ENCODE data around the gene TMEM45A. TPM values are rescaled to one million over a fixed set of nuclear protein-coding genes. Genes with fewer than 3 reads are reported as not detected.

The TMEM45A gene
- polyA plus RNA-seq, 1 of the 3 experiments (the other 2 are of a cell fraction): 6.4 TPM

GRCh38 chr3:100537646-100538338 lies 45.4 kb downstream of the TMEM45A start:
- H3K9me2 ChIP-seq: no peaks in the 10 kb centered on the region
- DNase-seq: no peak
- H3K4me2 ChIP-seq: no peak overlapping the region
- no peaks in the 10 kb centered on the region for H3K27me3 ChIP-seq (ENCODE audit: insufficient read depth)
- H3K4me3 ChIP-seq (ENCODE audit: low read depth in 2 of 2, low read length in 1 of 2): no peak overlapping the region
- H3K27ac ChIP-seq (ENCODE audit: low read depth in 2 of 2, low read length in 1 of 2): no peak overlapping the region
- no peaks in the 10 kb centered on the region for H3F3A ChIP-seq (replicated peaks; ENCODE audit: insufficient read depth)
- TF ChIP-seq USF2 (IDR thresholded peaks at IDR 0.05; ENCODE audit: borderline replicate concordance, low read depth, low read length) (no peak), NRF1 (IDR thresholded peaks at IDR 0.05; ENCODE audit: low read depth, low read length) (no peak)
- H3K36me3 ChIP-seq (replicated peaks in 1 of 2; ENCODE audit: control insufficient read depth in 1 of 2, insufficient read depth in 2 of 2, low read length in 1 of 2): no peaks in the 10 kb centered on the region
- H4K20me1 ChIP-seq (ENCODE audit: insufficient read depth): no peaks in the 10 kb centered on the region
- H3K9ac ChIP-seq: no peak overlapping the region
- 86% methylated on average over 5 of the region's 5 CpGs for WGBS (ENCODE audit: low lambda C conversion rate)
- H2AFZ ChIP-seq (ENCODE audit: low read depth): no peak overlapping the region
- H3K79me2 ChIP-seq (ENCODE audit: insufficient read depth): no peaks in the 10 kb centered on the region
- CTCF ChIA-PET: no interaction called here
- no peaks in the 10 kb centered on the region for H3K9me3 ChIP-seq
- peaks cover 13 to 15% of the 10 kb centered on the region in 2 experiments; a peak in 3 of 4 replicates for H3K4me1 ChIP-seq (ENCODE audit: control insufficient read depth in 1 of 2, insufficient read depth in 2 of 2, low read depth in 1 of 2, low read length in 1 of 2)
- POLR2A ChIA-PET: no interaction called here

- no peaks in the 10 kb centered on the region for H3K9me3 ChIP-seq
- DNase-seq: no peak
- H3K36me3 ChIP-seq (replicated peaks in 1 of 2; ENCODE audit: control insufficient read depth in 1 of 2, insufficient read depth in 2 of 2, low read length in 1 of 2): no peaks in the 10 kb centered on the region
- no peak overlapping the region for H3K4me3 ChIP-seq (ENCODE audit: low read depth in 2 of 2, low read length in 1 of 2)
- H3K9ac ChIP-seq: no peak overlapping the region
- no peaks in the 10 kb centered on the region for H3K9me2 ChIP-seq
- H2AFZ ChIP-seq (ENCODE audit: low read depth): no peak overlapping the region
- ChIA-PET CTCF (no interaction called here), POLR2A (no interaction called here)
- no peaks in the 10 kb centered on the region for H3K79me2 ChIP-seq (ENCODE audit: insufficient read depth)
- H3F3A ChIP-seq (replicated peaks; ENCODE audit: insufficient read depth): no peaks in the 10 kb centered on the region
- no peaks in the 10 kb centered on the region for H4K20me1 ChIP-seq (ENCODE audit: insufficient read depth)
- TF ChIP-seq TAF1 (IDR thresholded peaks at IDR 0.05; ENCODE audit: borderline replicate concordance, low read depth, low read length) (no peak), RAD21 (IDR thresholded peaks at IDR 0.05; ENCODE audit: low read length) (no peak), NRF1 (IDR thresholded peaks at IDR 0.05; ENCODE audit: low read depth, low read length) (no peak), PBX3 (IDR thresholded peaks at IDR 0.05) (no peak), YY1 (IDR thresholded peaks at IDR 0.05; ENCODE audit: low read depth) (no peak), USF1 (IDR thresholded peaks at IDR 0.05; ENCODE audit: borderline replicate concordance, low read depth) (no peak), SIN3A (IDR thresholded peaks at IDR 0.05; ENCODE audit: borderline replicate concordance, low read depth, low read length) (no peak), MEF2A (IDR thresholded peaks at IDR 0.05; ENCODE audit: borderline replicate concordance, low read depth) (no peak), ZBTB33 (IDR thresholded peaks at IDR 0.05; ENCODE audit: borderline replicate concordance, low read depth) (no peak), USF2 (IDR thresholded peaks at IDR 0.05; ENCODE audit: borderline replicate concordance, low read depth, low read length) (no peak), RXRA (IDR thresholded peaks at IDR 0.05; ENCODE audit: borderline replicate concordance, low read depth) (no peak), JUND (IDR thresholded peaks at IDR 0.05) (no peak), FOXM1 (IDR thresholded peaks at IDR 0.05; ENCODE audit: low read depth) (no peak), FOXJ3 (CRISPR knock-in tag; IDR thresholded peaks at IDR 0.05) (no peak)
- no peaks in the 10 kb centered on the region for H3K27me3 ChIP-seq (ENCODE audit: insufficient read depth)
- no peak overlapping the region for H3K27ac ChIP-seq (ENCODE audit: low read depth in 2 of 2, low read length in 1 of 2)
- H3K4me2 ChIP-seq: no peak overlapping the region
- 60% methylated on average over 1 of the region's 1 CpG for WGBS (ENCODE audit: low lambda C conversion rate)
- H3K4me1 ChIP-seq (ENCODE audit: control insufficient read depth in 1 of 2, insufficient read depth in 2 of 2, low read depth in 1 of 2, low read length in 1 of 2): peaks cover 10% of the 10 kb centered on the region in 2 experiments; a peak in 3 of 4 replicates
Measured at GRCh38 chr3:100538339-100538706, 45.9 kb downstream of the TMEM45A start.
